Measurements from ENCODE around the gene PLAC8L1.

DNA sequence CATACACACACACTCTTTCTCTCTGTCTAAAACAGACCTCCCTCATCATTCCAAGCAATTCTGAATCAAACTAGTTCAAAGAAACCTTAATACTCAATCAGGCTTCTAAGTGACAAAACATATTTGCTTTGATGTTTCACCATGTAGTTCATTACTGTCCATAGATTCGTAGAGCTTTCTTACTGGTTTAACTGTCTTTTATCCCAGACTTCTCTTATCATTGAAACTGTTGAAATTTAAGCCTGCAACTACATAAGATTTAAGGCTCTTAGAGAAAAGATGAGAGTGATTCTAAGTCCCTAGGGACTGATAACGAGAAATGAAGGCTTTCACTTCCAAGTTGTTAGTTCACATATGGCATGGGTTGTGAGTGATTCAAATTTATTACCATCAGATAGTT is 11.0 kb upstream of the PLAC8L1 start:
- TF ChIP-seq, protein P1, sequence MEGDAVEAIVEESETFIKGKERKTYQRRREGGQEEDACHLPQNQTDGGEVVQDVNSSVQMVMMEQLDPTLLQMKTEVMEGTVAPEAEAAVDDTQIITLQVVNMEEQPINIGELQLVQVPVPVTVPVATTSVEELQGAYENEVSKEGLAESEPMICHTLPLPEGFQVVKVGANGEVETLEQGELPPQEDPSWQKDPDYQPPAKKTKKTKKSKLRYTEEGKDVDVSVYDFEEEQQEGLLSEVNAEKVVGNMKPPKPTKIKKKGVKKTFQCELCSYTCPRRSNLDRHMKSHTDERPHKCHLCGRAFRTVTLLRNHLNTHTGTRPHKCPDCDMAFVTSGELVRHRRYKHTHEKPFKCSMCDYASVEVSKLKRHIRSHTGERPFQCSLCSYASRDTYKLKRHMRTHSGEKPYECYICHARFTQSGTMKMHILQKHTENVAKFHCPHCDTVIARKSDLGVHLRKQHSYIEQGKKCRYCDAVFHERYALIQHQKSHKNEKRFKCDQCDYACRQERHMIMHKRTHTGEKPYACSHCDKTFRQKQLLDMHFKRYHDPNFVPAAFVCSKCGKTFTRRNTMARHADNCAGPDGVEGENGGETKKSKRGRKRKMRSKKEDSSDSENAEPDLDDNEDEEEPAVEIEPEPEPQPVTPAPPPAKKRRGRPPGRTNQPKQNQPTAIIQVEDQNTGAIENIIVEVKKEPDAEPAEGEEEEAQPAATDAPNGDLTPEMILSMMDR (IDR thresholded peaks at IDR 0.05; ENCODE audit: low read length), result no peak
- TF ChIP-seq EZH2 (IDR thresholded peaks at IDR 0.05; ENCODE audit: borderline replicate concordance, low read length), result no peak
